ENCODE data around the gene MISP.

The MISP gene

DNA sequence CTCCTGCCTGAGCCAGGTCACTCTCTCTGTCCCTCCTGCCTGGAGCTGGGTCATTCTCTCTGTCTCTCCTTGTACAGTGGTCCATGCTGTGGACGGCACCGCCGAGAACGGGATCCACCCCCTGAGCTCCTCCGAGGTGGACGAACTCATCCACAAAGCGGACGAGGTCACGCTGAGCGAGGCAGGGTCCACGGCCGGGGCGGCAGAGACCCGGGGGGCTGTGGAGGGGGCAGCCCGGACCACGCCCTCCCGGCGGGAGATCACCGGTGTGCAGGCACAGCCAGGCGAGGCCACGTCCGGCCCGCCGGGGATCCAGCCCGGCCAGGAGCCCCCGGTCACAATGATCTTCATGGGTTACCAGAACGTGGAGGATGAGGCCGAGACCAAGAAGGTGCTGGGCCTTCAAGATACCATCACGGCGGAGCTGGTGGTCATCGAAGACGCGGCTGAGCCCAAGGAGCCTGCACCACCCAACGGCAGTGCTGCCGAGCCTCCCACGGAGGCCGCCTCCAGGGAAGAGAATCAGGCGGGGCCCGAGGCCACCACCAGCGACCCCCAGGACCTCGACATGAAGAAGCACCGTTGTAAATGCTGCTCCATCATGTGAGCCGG, 4.6 kb upstream of the MISP start:
- DNase-seq (ENCODE audit: low read depth), result no peak

DNA sequence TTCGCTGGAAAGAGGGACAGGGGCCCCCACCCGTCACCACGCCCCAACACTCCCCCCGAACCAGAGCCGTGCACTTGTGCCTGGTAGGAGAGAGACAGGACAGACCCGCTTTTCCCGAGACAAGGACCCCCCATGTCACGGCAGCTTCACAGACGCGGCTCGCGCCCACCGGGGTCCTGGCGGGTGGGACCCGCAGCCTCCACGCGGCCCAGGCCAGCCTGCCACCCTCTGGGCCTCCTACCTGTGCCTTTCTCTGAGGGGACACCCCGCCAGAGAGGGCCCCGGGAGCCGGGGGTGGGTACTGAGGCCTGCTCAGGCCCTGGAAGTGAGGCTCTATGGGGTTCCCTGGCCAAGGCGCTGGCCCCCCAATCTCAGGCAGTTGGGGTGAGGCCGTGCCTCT, 4.0 kb upstream of the MISP start:
- DNase-seq (ENCODE audit: low read depth), result no peak

DNA sequence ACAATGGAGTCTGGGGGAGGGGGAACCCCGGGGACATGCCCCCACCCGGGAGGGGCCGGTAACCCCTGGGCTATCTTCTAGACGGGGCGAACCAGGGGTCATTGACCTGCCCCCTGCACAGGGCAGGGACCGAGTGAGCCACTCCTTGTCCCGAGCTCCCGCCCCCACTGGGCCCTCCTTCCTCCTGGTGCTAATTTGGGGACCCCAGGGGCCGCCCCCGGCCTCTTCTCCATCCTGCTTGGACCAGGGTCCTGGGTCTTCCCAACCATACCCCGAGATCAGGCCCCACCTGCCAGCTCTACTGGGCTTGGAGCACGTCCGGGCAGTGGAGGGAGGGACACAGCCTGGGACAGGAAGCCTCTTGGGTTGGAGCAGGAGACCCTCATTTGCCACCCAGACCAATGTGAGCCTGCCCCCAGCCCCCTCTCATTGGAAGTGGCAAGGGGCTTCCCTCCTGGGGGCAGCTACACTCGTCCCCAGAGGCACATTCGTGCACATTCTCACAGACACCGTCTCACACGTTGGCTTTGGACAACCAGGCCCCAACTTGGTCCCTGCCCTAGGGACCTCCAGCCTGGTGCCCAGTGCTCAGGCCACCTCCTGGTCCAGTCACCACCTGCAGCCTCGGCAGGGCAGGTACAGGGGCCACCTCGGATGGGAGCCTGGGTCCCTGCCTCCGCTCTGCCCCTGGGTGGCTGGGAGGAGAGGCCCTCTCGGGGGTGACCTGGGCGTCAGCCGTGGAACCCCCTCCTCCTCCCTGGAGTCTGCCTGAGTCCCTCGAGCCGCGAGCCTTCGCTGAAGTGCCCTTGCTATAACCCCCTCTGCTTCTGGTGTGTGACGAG, 3.3 kb upstream of the MISP start:
- no peak for DNase-seq (ENCODE audit: low read depth)

DNA sequence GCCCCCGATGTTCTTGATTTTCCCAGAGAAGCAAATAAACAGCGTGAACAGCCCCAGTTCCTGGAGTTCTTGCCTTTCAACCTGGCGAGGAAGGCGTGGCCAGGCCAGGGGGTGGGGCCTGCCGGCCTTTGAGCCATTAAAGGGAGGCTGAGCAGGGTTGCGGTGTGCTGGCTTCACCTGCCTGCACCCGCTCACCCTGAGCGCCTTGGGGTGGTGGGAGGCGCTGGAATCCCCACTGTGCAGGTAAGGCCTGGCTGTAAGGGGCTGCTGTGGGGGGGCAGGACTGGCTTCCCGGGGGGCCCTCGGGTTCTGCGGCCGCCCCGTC, 2.7 kb upstream of the MISP start:
- DNase-seq (ENCODE audit: low read depth), result no peak

DNA sequence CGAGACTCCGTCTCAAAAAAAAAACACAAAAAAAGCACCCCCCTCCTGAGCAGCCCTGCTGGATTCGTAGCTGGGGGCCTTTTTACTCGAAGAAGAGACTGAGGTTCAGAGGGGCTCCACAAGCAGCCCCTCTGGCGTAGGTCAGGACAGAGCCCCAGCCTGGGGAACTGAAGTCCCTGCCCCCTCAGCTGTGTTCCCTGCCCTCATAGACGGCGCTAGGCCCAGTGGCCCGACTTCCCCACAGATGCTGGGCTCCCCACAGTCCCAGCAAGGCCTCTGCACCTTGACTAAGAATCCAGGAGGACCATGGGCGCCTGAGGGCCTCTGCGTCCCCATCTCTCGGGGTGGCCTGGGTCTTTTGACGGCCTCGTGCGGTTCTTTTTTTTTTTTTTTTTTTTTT, 1.1 kb upstream of the MISP start:
- no peak for DNase-seq (ENCODE audit: low read depth)

DNA sequence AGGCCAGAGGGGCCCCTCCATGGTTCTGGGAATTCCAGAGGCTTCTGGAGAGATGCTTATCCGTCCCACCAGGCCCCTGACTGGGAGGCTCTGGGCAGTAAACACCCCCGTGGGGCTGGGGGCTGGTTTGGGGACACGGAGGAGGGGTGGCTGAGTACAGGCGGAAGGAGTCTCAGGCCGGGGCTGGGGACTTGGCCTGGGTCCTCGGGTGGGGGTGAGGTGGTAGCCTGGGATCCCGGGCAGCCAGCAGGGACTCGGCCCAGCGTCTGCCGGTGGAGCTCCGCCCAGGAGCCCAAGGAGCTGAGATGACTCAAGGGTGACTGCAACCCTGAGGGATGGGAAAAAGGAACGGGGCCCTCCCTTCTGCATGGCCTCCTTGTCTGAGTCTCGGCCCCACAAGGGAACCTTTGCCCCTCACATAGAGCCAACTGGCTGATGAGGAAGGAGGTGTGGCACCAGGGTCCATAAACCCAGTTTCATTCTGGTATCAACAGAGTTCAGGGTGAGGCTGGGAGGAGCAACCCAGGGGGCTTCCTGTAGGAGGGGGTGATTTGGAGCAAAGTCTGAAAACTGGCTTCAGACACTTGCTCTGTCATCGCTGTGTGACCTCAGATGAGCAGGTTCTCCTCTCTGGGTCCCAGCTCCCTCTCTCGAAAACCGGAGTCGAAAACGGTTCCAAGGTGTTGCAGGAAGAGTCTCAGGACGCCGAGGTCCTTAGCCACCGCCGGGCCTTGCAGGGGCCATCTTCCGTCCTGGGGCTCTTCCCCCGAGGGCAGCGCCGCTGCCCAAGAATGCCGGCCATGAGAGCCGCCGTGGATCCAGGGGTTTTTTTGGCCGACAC, 809 bp downstream of the MISP start:
- DNase-seq (ENCODE audit: low read depth), result no peak

DNA sequence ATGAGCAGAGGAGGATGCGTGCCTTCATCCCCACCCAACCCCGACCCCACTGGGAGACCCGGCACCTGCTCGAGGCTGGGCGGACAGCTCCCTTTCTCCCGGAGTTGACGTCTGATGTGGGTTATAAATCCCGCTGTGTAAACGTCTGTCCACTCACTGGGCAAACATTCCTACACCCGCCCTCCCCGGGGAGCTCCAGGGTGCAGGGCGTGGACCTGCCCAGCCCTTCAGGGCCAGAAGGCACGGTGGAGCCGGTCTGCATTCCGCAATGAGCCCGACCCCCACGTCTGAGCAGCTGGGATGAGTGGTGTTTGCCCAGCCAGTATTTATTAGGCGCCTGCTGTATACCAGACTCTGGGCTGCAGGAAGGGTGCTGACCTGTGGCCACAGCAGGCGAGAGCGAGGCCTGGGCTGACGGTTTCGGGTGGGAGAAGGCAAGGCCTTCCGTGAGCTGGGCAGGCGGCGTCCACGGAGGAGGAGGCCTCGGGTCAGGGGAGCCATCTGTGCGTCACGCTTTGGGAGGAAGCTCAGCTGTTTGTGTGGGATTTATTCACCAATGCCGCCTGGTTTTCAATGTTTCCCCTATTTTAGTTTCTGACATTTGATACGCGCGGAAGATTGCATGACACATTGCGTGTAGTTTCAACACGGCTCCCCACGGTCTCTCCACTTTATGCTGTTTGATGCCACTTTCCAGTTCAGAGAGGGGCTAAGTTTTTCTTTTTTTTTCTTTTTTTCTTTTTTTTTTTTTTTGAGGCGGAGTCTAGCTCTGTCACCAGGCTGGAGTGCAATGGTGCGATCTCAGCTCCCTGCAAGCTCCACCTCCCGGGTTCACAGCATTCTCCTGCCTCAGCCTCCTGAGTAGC, 2.0 kb downstream of the MISP start:
- no peak for DNase-seq (ENCODE audit: low read depth)

DNA sequence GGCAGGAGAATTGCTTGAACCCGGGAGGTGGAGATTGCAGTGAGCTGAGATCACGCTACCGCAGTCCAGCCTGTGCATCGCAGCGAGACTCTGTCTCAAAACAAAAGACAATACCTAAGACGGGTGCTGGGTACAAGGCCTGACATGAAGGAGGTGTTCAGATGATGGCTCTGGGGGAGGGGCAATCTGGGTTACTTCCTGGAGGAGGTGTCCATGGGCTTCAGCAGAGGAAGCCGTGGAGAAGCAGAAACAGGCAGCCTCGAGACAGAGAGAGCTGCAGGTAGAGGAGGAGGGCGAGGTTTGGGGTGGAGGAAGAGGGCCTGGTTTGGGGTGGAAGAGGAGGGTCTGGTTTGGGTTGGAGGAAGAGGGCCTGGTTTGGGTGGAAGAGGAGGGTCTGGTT, 3.6 kb downstream of the MISP start:
- DNase-seq (ENCODE audit: low read depth), result no peak

DNA sequence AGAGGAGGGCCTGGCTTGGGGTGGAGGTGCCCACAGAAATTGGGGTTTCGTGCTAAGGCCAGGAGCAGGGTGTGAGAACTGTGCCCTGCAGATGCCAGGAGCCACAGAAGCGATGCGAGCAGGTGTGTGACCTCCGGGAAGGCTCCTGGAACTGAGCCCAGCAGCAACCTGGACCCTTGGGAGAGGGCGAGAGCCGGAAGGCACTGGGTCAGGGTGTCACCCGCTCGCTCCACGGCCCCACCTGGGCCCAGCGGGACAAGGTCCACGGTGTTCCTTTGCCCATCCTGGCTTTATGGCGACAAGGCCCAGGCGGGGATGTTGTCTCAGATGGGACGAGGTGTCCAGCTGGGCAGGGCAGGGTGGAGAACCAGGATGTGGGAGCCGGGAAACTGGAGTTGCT, 4.2 kb downstream of the MISP start:
- DNase-seq (ENCODE audit: low read depth), result no peak

DNA sequence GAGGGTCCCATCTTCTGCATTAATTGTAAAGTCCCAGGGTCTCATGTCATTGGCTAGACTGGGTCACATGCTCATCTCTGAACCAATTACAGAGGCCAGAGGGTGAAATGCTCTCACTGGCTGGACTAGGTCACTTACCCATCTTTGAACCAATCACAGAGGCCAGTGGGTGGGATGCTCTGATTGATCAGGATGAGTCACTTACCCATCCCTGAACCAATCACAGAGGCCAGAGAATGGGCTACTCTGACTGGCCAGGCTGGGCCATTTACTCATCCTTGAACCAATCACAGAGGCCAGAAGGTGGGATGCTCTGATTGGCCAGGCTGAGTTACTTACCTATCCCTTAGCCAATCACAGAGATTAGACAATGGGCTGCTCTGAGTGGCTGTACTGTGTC, 5.3 kb downstream of the MISP start:
- no peak for DNase-seq (ENCODE audit: low read depth)

DNA sequence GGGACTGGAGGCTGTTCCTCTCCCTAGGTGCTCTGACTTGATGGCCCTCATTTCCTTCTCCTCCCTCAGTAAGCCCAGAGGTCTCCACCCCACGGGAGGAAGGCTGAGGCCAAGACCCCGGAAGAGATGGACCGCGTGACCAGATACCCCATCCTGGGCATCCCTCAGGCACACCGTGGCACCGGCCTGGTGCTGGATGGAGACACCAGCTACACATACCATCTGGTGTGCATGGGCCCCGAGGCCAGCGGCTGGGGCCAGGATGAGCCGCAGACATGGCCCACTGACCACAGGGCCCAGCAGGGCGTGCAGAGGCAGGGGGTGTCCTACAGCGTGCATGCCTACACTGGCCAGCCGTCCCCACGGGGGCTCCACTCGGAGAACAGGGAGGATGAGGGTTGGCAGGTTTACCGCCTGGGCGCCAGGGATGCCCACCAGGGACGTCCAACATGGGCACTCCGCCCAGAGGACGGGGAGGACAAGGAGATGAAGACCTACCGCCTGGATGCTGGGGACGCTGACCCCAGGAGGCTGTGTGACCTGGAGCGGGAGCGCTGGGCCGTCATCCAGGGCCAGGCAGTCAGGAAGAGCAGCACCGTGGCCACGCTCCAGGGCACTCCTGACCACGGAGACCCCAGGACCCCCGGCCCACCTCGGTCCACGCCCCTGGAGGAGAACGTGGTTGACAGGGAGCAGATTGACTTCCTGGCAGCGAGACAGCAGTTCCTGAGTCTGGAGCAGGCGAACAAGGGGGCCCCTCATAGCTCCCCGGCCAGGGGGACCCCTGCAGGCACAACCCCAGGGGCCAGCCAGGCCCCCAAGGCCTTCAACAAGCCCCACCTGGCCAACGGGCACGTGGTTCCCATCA, 6.1 kb downstream of the MISP start:
- no peak for DNase-seq (ENCODE audit: low read depth)

DNA sequence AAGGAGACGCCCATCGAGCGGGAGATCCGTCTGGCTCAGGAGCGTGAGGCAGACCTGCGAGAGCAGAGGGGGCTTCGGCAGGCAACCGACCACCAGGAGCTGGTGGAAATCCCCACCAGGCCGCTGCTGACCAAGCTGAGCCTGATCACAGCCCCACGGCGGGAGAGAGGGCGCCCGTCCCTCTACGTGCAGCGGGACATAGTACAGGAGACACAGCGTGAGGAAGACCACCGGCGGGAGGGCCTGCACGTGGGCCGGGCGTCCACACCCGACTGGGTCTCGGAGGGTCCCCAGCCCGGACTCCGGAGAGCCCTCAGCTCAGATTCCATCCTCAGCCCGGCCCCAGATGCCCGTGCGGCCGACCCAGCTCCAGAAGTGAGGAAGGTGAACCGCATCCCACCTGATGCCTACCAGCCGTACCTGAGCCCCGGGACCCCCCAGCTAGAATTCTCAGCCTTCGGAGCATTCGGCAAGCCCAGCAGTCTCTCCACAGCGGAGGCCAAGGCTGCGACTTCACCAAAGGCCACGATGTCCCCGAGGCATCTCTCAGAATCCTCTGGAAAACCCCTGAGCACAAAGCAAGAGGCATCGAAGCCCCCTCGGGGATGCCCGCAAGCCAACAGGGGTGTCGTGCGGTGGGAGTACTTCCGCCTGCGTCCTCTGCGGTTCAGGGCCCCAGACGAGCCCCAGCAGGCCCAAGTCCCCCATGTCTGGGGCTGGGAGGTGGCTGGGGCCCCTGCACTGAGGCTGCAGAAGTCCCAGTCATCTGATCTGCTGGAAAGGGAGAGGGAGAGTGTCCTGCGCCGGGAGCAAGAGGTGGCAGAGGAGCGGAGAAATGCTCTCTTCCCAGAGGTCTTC, 7.1 kb downstream of the MISP start:
- DNase-seq (ENCODE audit: low read depth), result no peak

DNA sequence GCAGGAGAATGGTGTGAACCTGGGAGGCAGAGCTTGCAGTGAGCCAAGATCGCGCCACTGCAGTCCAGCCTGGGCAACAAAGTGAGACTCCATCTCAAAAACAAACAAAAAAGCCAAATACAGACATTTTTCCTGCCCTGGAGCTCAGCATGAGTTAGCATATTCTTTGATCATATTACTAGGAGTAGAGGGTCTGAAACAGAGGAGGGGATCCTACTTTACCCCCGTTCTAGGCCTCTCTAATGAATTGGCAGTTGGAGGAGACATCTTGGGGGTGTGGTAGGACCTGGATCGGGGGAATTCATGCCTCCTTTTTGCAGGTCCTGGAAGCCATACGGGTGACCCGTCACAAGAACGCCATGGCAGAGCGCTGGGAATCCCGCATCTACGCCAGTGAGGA, 12.3 kb downstream of the MISP start:
- no peak for DNase-seq (ENCODE audit: low read depth)

DNA sequence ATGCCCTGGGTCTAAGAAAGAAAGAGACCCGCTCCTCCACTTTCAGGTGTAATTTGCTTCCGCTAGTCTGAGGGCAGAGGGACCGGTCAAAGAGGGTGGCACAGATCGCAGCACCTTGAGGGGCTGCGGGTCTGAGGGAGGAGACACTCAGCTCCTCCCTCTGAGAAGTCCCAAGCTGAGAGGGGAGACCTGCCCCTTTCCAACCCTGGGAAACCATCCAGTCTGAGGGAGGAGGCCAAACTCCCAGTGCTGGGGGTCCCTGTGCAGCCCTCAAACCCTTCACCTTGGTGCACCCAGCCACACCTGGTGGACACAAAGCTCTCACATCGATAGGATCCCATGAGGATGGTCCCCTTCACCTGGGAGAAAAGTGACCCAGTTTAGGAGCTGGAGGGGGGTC, 13.0 kb downstream of the MISP start:
- no peak for DNase-seq (ENCODE audit: low read depth)

DNA sequence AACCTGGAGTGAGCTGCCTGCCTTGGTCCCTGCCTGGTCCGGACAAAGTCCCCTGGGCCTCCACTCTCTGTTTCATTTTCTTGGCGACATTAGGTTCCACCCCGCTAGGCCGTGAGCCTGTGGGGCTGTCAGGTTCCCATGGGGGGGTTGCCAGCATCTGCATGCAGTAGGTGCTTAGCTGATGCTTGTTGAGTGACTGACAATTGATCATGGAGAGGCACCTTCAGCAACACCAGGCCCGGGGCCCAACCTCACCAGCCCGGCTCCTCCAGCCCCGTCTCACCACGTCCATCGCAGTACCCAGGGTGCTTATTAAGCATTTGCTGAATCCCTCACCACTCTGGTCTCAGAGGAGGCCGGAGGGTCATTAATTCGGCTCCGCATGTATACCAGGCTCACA, 13.4 kb downstream of the MISP start:
- DNase-seq (ENCODE audit: low read depth), result no peak

DNA sequence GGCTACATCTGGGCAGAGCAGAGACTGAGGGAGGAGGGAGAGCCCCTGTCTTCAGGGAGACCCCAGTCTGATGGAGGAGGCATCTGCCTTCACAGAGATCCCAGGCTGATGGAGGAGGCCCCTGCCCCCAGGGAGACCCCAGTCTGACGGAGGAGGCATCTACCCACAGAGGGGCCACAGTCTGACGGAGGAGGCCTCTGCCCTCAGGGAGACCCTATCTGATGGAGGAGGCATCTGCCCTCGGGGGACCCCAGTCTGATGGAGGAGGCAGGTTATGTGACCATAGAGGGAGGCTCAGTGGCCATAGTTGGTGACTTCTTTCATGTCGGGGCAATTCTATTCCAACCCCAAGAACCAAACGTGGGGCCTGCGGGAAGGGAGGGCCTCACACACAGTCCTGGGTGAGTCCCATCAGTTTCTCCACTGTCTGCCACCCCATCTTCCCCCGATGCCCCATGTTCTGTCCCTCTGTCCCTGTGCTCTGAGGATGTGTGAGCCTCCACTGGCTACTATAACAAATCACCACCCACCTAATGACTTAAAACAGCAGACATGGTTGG, 14.3 kb downstream of the MISP start:
- DNase-seq (ENCODE audit: low read depth), result no peak

DNA sequence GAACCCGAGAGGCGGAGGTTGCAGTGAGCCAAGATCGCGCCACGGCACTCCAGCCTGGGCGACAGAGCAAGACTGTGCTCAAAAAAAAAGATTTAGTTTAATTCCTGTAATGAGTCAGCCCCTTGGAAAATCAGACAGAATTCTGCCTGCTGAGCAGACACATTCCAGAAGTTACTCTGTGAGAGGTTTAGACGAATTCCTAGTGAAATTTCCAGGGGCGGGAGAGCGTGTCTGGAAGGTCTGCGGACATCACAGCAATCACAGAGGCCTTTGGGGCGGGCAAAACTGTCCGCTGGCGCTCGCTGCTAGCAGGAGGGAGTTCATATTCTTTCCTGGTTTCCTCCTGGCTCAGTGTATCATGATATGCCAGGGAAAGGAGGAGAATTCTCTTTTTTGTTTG, 17.5 kb downstream of the MISP start:
- no peak for DNase-seq (ENCODE audit: low read depth)

DNA sequence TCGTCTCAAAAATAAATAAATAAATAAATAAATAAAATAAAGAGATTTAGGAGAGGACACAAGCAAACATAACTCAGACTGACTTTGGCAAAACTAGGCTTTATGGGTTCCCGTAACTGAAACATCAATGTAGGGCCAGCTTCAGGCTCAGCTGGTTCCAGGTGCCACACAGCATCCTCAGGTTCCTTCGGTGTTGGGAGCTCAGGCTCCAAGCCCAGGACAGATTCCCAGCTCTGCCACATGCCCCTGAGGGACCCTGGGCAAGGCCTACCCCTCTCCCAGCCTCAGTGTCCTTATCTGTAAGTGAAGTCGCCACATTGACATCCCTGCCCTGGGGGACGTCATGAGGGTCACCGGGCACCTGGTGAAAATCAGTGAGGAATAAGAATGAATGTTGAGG, 18.7 kb downstream of the MISP start:
- no peak for DNase-seq (ENCODE audit: low read depth)

DNA sequence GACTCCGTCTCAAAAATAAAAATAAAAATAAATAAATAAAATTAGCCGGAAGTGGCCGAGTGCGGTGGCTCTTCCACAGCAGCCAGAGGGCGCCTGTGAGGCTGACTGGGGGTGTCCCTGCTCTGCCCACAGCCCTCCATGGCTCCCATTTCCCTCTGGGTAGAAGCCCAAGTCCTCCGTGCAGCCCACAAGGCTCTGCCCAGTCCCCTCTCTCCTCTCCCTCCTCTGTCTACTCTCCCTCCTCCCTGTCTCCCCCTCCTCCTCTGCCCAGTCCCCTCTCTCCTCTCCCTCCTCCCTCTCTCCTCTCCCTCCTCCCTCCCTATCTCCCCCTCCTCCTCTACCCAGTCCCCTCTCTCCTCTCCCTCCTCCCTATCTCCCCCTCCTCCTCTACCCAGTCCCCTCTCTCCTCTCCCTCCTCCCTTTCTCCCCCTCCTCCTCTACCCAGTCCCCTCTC, 20.4 kb downstream of the MISP start:
- DNase-seq (ENCODE audit: low read depth), result no peak

DNA sequence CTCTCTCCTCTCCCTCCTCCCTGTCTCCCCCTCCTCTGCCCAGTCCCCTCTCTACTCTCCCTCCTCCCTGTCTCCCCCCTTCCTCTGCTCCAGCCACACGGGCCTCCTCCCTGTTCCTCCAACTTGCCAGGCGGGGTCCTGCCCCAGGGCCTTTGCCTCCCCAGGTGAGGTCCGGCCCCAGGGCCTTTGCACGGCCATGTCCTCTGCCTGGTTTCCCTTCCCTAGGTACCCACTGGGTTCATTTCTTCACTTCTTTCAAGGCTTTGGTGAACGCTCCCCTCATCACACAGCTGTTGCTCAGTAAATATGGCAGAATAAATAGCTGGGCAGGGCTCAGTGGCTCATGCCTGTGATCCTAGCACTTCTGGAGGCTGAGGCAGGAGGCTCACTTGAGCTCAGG, 21.2 kb downstream of the MISP start:
- no peak for DNase-seq (ENCODE audit: low read depth)
